D721Med (cell line): Measurements from ENCODE around the gene SMCO2.

Source experiments
- DNase-seq: peaks from one replicate; pipeline ENCODE4 v3.0.0; 2011; ENCODE audit warnings: low spot score; ENCODE audit not compliant: insufficient read length
- FAIRE-seq: peaks from 2 replicates; lab custom pipeline; 2011; peaks lifted over from hg19 to GRCh38; lab: Jason Lieb, UNC
- CTCF ChIP-seq: IDR thresholded peaks from 2 replicates; pipeline ENCODE4 v1.5.1; 2012; ENCODE audit warnings: mild to moderate bottlenecking, control low read depth; ENCODE audit not compliant: insufficient read depth; ENCODE audit errors: missing control alignments

The SMCO2 gene

DNA sequence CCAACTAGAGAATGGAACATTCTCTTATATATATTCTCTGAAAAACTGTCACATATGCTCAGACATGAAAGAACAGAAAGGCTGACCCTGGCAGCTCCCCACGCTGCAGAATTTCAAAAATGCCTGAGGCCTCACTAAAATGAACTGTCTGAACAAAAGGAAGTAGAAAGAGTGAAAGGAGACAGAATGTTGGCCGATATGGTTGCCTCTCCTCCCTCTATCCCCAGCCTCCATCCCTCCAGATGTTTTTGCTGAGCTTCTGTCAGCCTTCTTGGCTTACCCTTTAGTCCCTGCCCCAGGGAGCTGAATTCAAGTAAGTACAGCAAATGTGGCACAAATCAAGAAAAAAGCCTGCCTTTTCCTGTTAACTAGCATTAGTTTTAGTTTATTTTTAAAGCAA lies 6.9 kb downstream of the SMCO2 start:
- FAIRE-seq, result no peak
- no peak for TF ChIP-seq CTCF
- DNase-seq, result no peak

- DNase-seq, result no peak
- no peak for FAIRE-seq
- TF ChIP-seq CTCF, result no peak
These were observed 9.1 kb downstream of the SMCO2 start for GRCh38 chr12:27455589-27455988.

GRCh38 chr12:27456618-27457017 lies 10.1 kb downstream of the SMCO2 start:
- no peak for FAIRE-seq
- no peak for TF ChIP-seq CTCF
- DNase-seq, result no peak

GRCh38 chr12:27460471-27460978 lies 14.0 kb downstream of the SMCO2 start:
- DNase-seq (no peak), FAIRE-seq (no peak)
- TF ChIP-seq CTCF, result no peak

DNA sequence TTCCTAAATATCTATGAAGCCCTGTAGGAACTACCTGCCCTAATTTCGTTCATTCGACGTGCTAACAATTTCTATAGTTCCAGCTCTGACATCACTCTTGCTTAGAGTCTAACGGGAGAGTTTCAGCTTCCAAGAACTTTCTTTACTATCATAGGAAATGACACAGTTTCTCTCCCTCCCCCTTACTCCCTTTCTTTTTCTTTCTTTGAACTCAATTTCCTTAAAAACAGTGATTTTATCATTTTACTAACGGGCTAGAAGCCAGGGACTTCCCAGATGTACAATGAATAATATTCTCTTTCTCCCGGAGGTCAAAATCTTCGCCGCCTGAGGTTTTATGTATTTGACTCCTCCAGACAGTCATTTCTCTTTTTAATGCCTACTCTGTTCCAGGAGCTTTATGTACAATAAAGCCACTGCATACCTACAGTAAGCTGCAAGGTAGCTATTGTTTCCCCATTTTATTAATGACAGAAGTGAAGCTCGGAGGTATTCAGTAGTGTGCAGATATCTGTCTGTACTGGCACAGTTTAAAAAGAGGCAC lies 15.7 kb downstream of the SMCO2 start:
- no peak for TF ChIP-seq CTCF
- DNase-seq, result no peak
- FAIRE-seq, result no peak

DNA sequence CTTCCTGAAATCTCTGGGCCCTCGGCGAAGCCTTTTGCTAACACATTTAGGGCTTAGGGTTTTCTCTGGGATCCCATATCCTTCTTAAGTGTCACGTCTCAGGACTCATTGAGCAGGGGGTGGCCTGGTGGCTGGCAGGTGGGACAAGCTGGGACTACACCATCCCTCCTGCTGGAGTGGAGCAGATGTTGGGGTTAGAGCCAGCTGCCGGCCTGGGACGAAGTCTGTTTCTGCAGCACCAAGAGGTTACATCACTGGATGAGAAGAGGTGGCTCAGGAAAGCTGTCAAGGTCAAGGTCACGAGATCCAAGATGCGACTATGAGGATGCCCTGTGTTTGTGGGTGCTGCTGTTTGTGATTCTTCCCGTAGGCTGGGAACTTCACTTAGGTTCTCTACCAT lies 16.3 kb downstream of the SMCO2 start:
- DNase-seq (no peak), FAIRE-seq (no peak)
- TF ChIP-seq CTCF, result no peak

DNA sequence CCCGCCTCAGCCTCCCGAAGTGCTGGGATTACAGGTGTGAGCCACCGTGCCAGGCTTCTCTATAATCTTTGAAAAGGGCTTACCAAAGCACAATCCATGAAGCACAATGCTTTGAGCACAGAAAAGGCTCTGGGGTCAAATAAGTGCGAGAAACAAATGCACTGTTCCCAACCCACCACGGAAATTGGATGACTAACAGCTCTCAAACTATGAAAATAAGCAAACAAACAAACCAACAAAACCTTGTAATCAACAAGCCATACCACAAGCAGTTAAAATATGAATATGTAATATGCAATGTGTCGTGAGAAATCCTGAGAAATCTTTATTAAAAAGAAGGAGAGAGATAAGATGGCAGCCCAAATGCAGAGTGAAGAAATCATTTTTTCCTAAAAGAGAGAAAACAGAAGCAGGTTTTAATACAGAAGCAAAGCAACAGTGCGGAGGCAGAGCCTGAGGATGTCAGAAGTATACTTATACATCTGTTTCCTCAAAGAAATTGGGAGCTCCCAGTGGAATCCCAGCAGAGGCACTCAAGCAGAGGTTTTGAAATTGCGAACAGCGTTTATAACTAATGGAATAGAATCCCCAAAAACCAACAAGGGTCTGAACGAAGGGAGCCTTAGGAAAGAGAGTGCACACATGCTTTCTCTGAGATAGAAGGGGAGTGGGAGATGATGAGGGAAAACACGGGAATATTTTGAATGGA lies 17.1 kb downstream of the SMCO2 start:
- FAIRE-seq (no peak), DNase-seq (no peak)
- TF ChIP-seq CTCF, result no peak
